ENCODE measurements around the gene PYGB.

Gene PYGB

GRCh38 chr20:25319241-25320034 lies 71.6 kb downstream of the PYGB start:
- H3K27me3 ChIP-seq (ENCODE audit: insufficient read depth, insufficient read length): no peaks in the 10 kb centered on the region
- no peaks in the 10 kb centered on the region for H3K4me1 ChIP-seq (ENCODE audit: insufficient read depth, insufficient read length)
- no peak overlapping the region for H3K9ac ChIP-seq (ENCODE audit: insufficient read length, low read depth)
- DNase-seq (ENCODE audit: low read depth, low spot score): no peak
- H3K36me3 ChIP-seq (ENCODE audit: insufficient read depth, insufficient read length, low read length): peaks cover 42% of the 10 kb centered on the region
- no peaks in the 10 kb centered on the region for H3K9me3 ChIP-seq (ENCODE audit: insufficient read depth, low read length)
- TF ChIP-seq SUZ12 (IDR thresholded peaks at IDR 0.05; ENCODE audit: extremely low read depth, insufficient read depth, insufficient read length) (no peak), YY1 (IDR thresholded peaks at IDR 0.05; ENCODE audit: insufficient read depth, insufficient read length) (no peak), ZNF274 (IDR thresholded peaks at IDR 0.05; ENCODE audit: low read depth, low read length) (no peak)
- no peak overlapping the region for H3K4me3 ChIP-seq (ENCODE audit: insufficient read length, low read depth)

GRCh38 chr20:25320035-25320800 lies 72.3 kb downstream of the PYGB start:
- Histone ChIP-seq H3K4me1 (ENCODE audit: insufficient read depth, insufficient read length) (no peaks in the 10 kb centered on the region), H3K27me3 (ENCODE audit: insufficient read depth, insufficient read length) (no peaks in the 10 kb centered on the region), H3K9me3 (ENCODE audit: insufficient read depth, low read length) (no peaks in the 10 kb centered on the region), H3K4me3 (ENCODE audit: insufficient read length, low read depth) (no peak overlapping the region), H3K36me3 (ENCODE audit: insufficient read depth, insufficient read length, low read length) (peaks cover 42% of the 10 kb centered on the region), H3K9ac (ENCODE audit: insufficient read length, low read depth) (no peak overlapping the region)
- DNase-seq (ENCODE audit: low read depth, low spot score): no peak
- TF ChIP-seq ZNF274 (IDR thresholded peaks at IDR 0.05; ENCODE audit: low read depth, low read length) (no peak), YY1 (IDR thresholded peaks at IDR 0.05; ENCODE audit: insufficient read depth, insufficient read length) (no peak), SUZ12 (IDR thresholded peaks at IDR 0.05; ENCODE audit: extremely low read depth, insufficient read depth, insufficient read length) (no peak)

GRCh38 chr20:25321262-25321831 lies 73.5 kb downstream of the PYGB start:
- Histone ChIP-seq H3K9ac (ENCODE audit: insufficient read length, low read depth) (no peak overlapping the region), H3K9me3 (ENCODE audit: insufficient read depth, low read length) (no peaks in the 10 kb centered on the region), H3K27me3 (ENCODE audit: insufficient read depth, insufficient read length) (no peaks in the 10 kb centered on the region), H3K4me1 (ENCODE audit: insufficient read depth, insufficient read length) (no peaks in the 10 kb centered on the region), H3K4me3 (ENCODE audit: insufficient read length, low read depth) (no peak overlapping the region), H3K36me3 (ENCODE audit: insufficient read depth, insufficient read length, low read length) (peaks cover 37% of the 10 kb centered on the region)
- TF ChIP-seq ZNF274 (IDR thresholded peaks at IDR 0.05; ENCODE audit: low read depth, low read length): no peak
- TF ChIP-seq SUZ12 (IDR thresholded peaks at IDR 0.05; ENCODE audit: extremely low read depth, insufficient read depth, insufficient read length): no peak
- no peak for TF ChIP-seq YY1 (IDR thresholded peaks at IDR 0.05; ENCODE audit: insufficient read depth, insufficient read length)
- DNase-seq (ENCODE audit: low read depth, low spot score): no peak

- H3K27me3 ChIP-seq (ENCODE audit: insufficient read depth, insufficient read length): no peaks in the 10 kb centered on the region
- no peaks in the 10 kb centered on the region for H3K4me1 ChIP-seq (ENCODE audit: insufficient read depth, insufficient read length)
- H3K36me3 ChIP-seq (ENCODE audit: insufficient read depth, insufficient read length, low read length): peaks cover 31% of the 10 kb centered on the region
- no peak for TF ChIP-seq YY1 (IDR thresholded peaks at IDR 0.05; ENCODE audit: insufficient read depth, insufficient read length)
- no peak for TF ChIP-seq SUZ12 (IDR thresholded peaks at IDR 0.05; ENCODE audit: extremely low read depth, insufficient read depth, insufficient read length)
- no peak for TF ChIP-seq ZNF274 (IDR thresholded peaks at IDR 0.05; ENCODE audit: low read depth, low read length)
- no peak for DNase-seq (ENCODE audit: low read depth, low spot score)
- no peaks in the 10 kb centered on the region for H3K9me3 ChIP-seq (ENCODE audit: insufficient read depth, low read length)
- no peak overlapping the region for H3K4me3 ChIP-seq (ENCODE audit: insufficient read length, low read depth)
- no peak overlapping the region for H3K9ac ChIP-seq (ENCODE audit: insufficient read length, low read depth)
Observed at GRCh38 chr20:25321991-25322390, 74.1 kb downstream of the PYGB start.

GRCh38 chr20:25323496-25324246 lies 75.8 kb downstream of the PYGB start:
- TF ChIP-seq ZNF274 (IDR thresholded peaks at IDR 0.05; ENCODE audit: low read depth, low read length) (no peak), SUZ12 (IDR thresholded peaks at IDR 0.05; ENCODE audit: extremely low read depth, insufficient read depth, insufficient read length) (no peak), YY1 (IDR thresholded peaks at IDR 0.05; ENCODE audit: insufficient read depth, insufficient read length) (no peak)
- no peak for DNase-seq (ENCODE audit: low read depth, low spot score)
- H3K4me1 ChIP-seq (ENCODE audit: insufficient read depth, insufficient read length): no peaks in the 10 kb centered on the region
- H3K9me3 ChIP-seq (ENCODE audit: insufficient read depth, low read length): no peaks in the 10 kb centered on the region
- H3K9ac ChIP-seq (ENCODE audit: insufficient read length, low read depth): no peak overlapping the region
- H3K27me3 ChIP-seq (ENCODE audit: insufficient read depth, insufficient read length): no peaks in the 10 kb centered on the region
- peaks cover 24% of the 10 kb centered on the region for H3K36me3 ChIP-seq (ENCODE audit: insufficient read depth, insufficient read length, low read length)
- no peak overlapping the region for H3K4me3 ChIP-seq (ENCODE audit: insufficient read length, low read depth)

GRCh38 chr20:25324412-25324811 lies 76.5 kb downstream of the PYGB start:
- Histone ChIP-seq H3K36me3 (ENCODE audit: insufficient read depth, insufficient read length, low read length) (peaks cover 24% of the 10 kb centered on the region), H3K4me3 (ENCODE audit: insufficient read length, low read depth) (no peak overlapping the region), H3K27me3 (ENCODE audit: insufficient read depth, insufficient read length) (no peaks in the 10 kb centered on the region), H3K4me1 (ENCODE audit: insufficient read depth, insufficient read length) (no peaks in the 10 kb centered on the region), H3K9me3 (ENCODE audit: insufficient read depth, low read length) (peaks cover 6% of the 10 kb centered on the region; the same call in 1 of the 2 replicates), H3K9ac (ENCODE audit: insufficient read length, low read depth) (no peak overlapping the region)
- TF ChIP-seq ZNF274 (IDR thresholded peaks at IDR 0.05; ENCODE audit: low read depth, low read length) (no peak), SUZ12 (IDR thresholded peaks at IDR 0.05; ENCODE audit: extremely low read depth, insufficient read depth, insufficient read length) (no peak), YY1 (IDR thresholded peaks at IDR 0.05; ENCODE audit: insufficient read depth, insufficient read length) (no peak)
- DNase-seq (ENCODE audit: low read depth, low spot score): no peak

All from NT2/D1 (cell line).